HEK293 (cell line): ENCODE results near the gene MAP1A.

Experiments
- ELK4 ChIP-seq: IDR thresholded peaks from 2 replicates; pipeline ENCODE4 v1.6.1; 2011; ENCODE audit warnings: mild to moderate bottlenecking, low read depth, low read length, borderline replicate concordance
- GLI2 ChIP-seq: fragments of 450-650 bp; formaldehyde crosslinking; IDR thresholded peaks from 2 replicates; pipeline ENCODE4; 2017; ENCODE audit warnings: missing biosample characterization, missing genetic modification characterization, low read depth, borderline replicate concordance
- GLI4 ChIP-seq: fragments of 450-650 bp; formaldehyde crosslinking; IDR thresholded peaks from 2 replicates; pipeline ENCODE4 v1.5.1; 2016; ENCODE audit warnings: missing biosample characterization, missing genetic modification characterization
- GLIS1 ChIP-seq: fragments of 450-650 bp; formaldehyde crosslinking; IDR thresholded peaks from 2 replicates; pipeline ENCODE4 v1.5.1; 2016; ENCODE audit warnings: missing biosample characterization, missing genetic modification characterization
- GLIS2 ChIP-seq: fragments of 450-650 bp; formaldehyde crosslinking; IDR thresholded peaks from 2 replicates; pipeline ENCODE4 v1.5.1; 2016; ENCODE audit warnings: missing biosample characterization, missing genetic modification characterization
- HOXA7 ChIP-seq: sonication (generic); formaldehyde crosslinking; IDR thresholded peaks from 2 replicates; pipeline ENCODE4 v1.8.1; 2022; ENCODE audit warnings: missing genetic modification reagents, borderline replicate concordance
- HOXC10 ChIP-seq: sonication (generic); formaldehyde crosslinking; IDR thresholded peaks from 2 replicates; pipeline ENCODE4 v1.8.1; 2023; ENCODE audit warnings: mild to moderate bottlenecking, missing genetic modification reagents
- KLF16 ChIP-seq: fragments of 450-650 bp; formaldehyde crosslinking; IDR thresholded peaks from 2 replicates; pipeline ENCODE4 v1.5.1; 2017; ENCODE audit warnings: missing biosample characterization, missing genetic modification characterization
- PRDM4 ChIP-seq: fragments of 450-650 bp; formaldehyde crosslinking; IDR thresholded peaks from 2 replicates; pipeline ENCODE4 v1.5.1; 2017; ENCODE audit warnings: missing biosample characterization, missing genetic modification characterization
- SETDB1 ChIP-seq: IDR thresholded peaks from one replicate; pipeline ENCODE4 v1.6.1; 2017; ENCODE audit warnings: mild to moderate bottlenecking, low read length, moderate library complexity, mixed read lengths; ENCODE audit not compliant: insufficient read length
- ZBTB10 ChIP-seq: fragments of 450-650 bp; formaldehyde crosslinking; IDR thresholded peaks from 2 replicates; pipeline ENCODE4 v1.5.1; 2016; ENCODE audit warnings: missing biosample characterization, missing genetic modification characterization
- ZBTB11 ChIP-seq: fragments of 450-650 bp; formaldehyde crosslinking; conservative IDR thresholded peaks from 2 replicates; pipeline ENCODE4 v1.5.1; 2016; ENCODE audit warnings: low read depth, missing biosample characterization, missing genetic modification characterization
- ZBTB48 ChIP-seq: fragments of 450-650 bp; formaldehyde crosslinking; IDR thresholded peaks from 2 replicates; pipeline ENCODE4 v1.5.1; 2016; ENCODE audit warnings: missing biosample characterization, missing genetic modification characterization
- ZNF157 ChIP-seq: fragments of 450-650 bp; formaldehyde crosslinking; IDR thresholded peaks from 2 replicates; pipeline ENCODE4 v1.5.1; 2016; ENCODE audit warnings: missing biosample characterization, missing genetic modification characterization
- ZNF174 ChIP-seq: fragments of 450-650 bp; formaldehyde crosslinking; IDR thresholded peaks from 2 replicates; pipeline ENCODE4 v1.5.0; 2017; ENCODE audit warnings: missing biosample characterization, mild to moderate bottlenecking, missing genetic modification characterization
- ZNF19 ChIP-seq: fragments of 450-650 bp; formaldehyde crosslinking; IDR thresholded peaks from 2 replicates; pipeline ENCODE4; 2016; ENCODE audit warnings: missing biosample characterization, missing genetic modification characterization, low read depth
- ZNF2 ChIP-seq: fragments of 450-650 bp; formaldehyde crosslinking; IDR thresholded peaks from 2 replicates; pipeline ENCODE4 v1.5.1; 2016; ENCODE audit warnings: missing biosample characterization, missing genetic modification characterization
- ZNF221 ChIP-seq: fragments of 450-650 bp; formaldehyde crosslinking; IDR thresholded peaks from 2 replicates; pipeline ENCODE4 v1.5.1; 2017; ENCODE audit warnings: missing biosample characterization, missing genetic modification characterization, borderline replicate concordance
- ZNF341 ChIP-seq: fragments of 450-650 bp; formaldehyde crosslinking; IDR thresholded peaks from 2 replicates; pipeline ENCODE4; 2016; ENCODE audit warnings: low read depth, missing biosample characterization, missing genetic modification characterization
- ZNF366 ChIP-seq: fragments of 450-650 bp; formaldehyde crosslinking; conservative IDR thresholded peaks from 2 replicates; pipeline ENCODE4 v1.5.1; 2016; ENCODE audit warnings: missing biosample characterization, missing genetic modification characterization
- ZNF580 ChIP-seq: fragments of 450-650 bp; formaldehyde crosslinking; IDR thresholded peaks from 2 replicates; pipeline ENCODE4 v1.5.1; 2016; ENCODE audit warnings: missing biosample characterization, missing genetic modification characterization
- ZNF701 ChIP-seq: fragments of 450-650 bp; formaldehyde crosslinking; IDR thresholded peaks from 2 replicates; pipeline ENCODE4 v1.5.1; 2016; ENCODE audit warnings: missing biosample characterization, missing genetic modification characterization
- ZNF785 ChIP-seq: fragments of 450-650 bp; formaldehyde crosslinking; IDR thresholded peaks from 2 replicates; pipeline ENCODE4 v1.5.1; 2016; ENCODE audit warnings: missing biosample characterization, missing genetic modification characterization
- TF ChIP-seq, protein P1 (sequence below): fragments of 450-650 bp; formaldehyde crosslinking; IDR thresholded peaks from 2 replicates; pipeline ENCODE4 v1.5.1; 2016; ENCODE audit warnings: missing biosample characterization, missing genetic modification characterization, low read depth
- TF ChIP-seq, protein P2 (sequence below): fragments of 450-650 bp; formaldehyde crosslinking; IDR thresholded peaks from 2 replicates; pipeline ENCODE4 v1.5.1; 2016; ENCODE audit warnings: missing biosample characterization, missing genetic modification characterization

Gene MAP1A

GRCh38 chr15:43492673-43493601 lies 24.5 kb upstream of the MAP1A start, which contains the start of gene TP53BP1 (continued):
- TF ChIP-seq GLIS1 (tag by site-specific recombination): peak; percentile 51; the same call in 1 of the 2 replicates
- peak; percentile 88 for TF ChIP-seq GLIS2 (tag by site-specific recombination)
- no peak for TF ChIP-seq ZNF221 (tag by site-specific recombination)
- TF ChIP-seq ZNF580 (tag by site-specific recombination): no peak; the same call in 1 of the 2 replicates
- TF ChIP-seq ZNF701 (tag by site-specific recombination): no peak
- TF ChIP-seq HOXA7 (CRISPR knock-in tag): no peak
- TF ChIP-seq ZNF174 (tag by site-specific recombination): no peak
- TF ChIP-seq, protein P1, sequence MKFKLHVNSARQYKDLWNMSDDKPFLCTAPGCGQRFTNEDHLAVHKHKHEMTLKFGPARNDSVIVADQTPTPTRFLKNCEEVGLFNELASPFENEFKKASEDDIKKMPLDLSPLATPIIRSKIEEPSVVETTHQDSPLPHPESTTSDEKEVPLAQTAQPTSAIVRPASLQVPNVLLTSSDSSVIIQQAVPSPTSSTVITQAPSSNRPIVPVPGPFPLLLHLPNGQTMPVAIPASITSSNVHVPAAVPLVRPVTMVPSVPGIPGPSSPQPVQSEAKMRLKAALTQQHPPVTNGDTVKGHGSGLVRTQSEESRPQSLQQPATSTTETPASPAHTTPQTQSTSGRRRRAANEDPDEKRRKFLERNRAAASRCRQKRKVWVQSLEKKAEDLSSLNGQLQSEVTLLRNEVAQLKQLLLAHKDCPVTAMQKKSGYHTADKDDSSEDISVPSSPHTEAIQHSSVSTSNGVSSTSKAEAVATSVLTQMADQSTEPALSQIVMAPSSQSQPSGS: peak; percentile 67; the same call in 1 of the 2 replicates
- no peak for TF ChIP-seq ZNF157 (tag by site-specific recombination)
- peak; percentile 81 for TF ChIP-seq ZBTB11 (tag by site-specific recombination)
- no peak for TF ChIP-seq SETDB1
- TF ChIP-seq KLF16 (tag by site-specific recombination): peak; percentile 83
- TF ChIP-seq ZBTB48 (tag by site-specific recombination): peak; percentile 98
- TF ChIP-seq ZNF341 (tag by site-specific recombination): peak; percentile 88
- TF ChIP-seq HOXC10 (CRISPR knock-in tag): no peak
- no peak for TF ChIP-seq ELK4
- TF ChIP-seq ZNF366: peak; percentile 92
- no peak for TF ChIP-seq ZNF19
- TF ChIP-seq PRDM4 (tag by site-specific recombination): no peak
- 0 out of 2 replicates have a peak, but pooled peaks have one; percentile 30 for TF ChIP-seq ZBTB10 (tag by site-specific recombination)
- TF ChIP-seq, protein P2, sequence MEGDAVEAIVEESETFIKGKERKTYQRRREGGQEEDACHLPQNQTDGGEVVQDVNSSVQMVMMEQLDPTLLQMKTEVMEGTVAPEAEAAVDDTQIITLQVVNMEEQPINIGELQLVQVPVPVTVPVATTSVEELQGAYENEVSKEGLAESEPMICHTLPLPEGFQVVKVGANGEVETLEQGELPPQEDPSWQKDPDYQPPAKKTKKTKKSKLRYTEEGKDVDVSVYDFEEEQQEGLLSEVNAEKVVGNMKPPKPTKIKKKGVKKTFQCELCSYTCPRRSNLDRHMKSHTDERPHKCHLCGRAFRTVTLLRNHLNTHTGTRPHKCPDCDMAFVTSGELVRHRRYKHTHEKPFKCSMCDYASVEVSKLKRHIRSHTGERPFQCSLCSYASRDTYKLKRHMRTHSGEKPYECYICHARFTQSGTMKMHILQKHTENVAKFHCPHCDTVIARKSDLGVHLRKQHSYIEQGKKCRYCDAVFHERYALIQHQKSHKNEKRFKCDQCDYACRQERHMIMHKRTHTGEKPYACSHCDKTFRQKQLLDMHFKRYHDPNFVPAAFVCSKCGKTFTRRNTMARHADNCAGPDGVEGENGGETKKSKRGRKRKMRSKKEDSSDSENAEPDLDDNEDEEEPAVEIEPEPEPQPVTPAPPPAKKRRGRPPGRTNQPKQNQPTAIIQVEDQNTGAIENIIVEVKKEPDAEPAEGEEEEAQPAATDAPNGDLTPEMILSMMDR (tag by site-specific recombination): no peak
- no peak for TF ChIP-seq GLI4 (tag by site-specific recombination)
- TF ChIP-seq GLI2 (tag by site-specific recombination): no peak
- TF ChIP-seq ZNF2 (tag by site-specific recombination): no peak; the same call in 1 of the 2 replicates
- TF ChIP-seq ZNF785 (tag by site-specific recombination): no peak
